GM15510 (cell line): ENCODE data around the gene OR56A5.

Experiments
- POLR2A ChIP-seq: IDR thresholded peaks from 3 replicates; pipeline ENCODE4 v1.6.1; 2011; ENCODE audit warnings: borderline replicate concordance; ENCODE audit not compliant: insufficient read length; ENCODE audit errors: extremely low read depth

OR56A5 gene

GRCh38 chr11:5941951-5942350 is 26.3 kb downstream of the OR56A5 start, which contains the start of gene OR56A3:
TSS of gene OR56A3 (plus strand) at chr11:5942251. CDS start at chr11:5947347, 5,096 bp downstream.
- TF ChIP-seq POLR2A, result no peak

DNA sequence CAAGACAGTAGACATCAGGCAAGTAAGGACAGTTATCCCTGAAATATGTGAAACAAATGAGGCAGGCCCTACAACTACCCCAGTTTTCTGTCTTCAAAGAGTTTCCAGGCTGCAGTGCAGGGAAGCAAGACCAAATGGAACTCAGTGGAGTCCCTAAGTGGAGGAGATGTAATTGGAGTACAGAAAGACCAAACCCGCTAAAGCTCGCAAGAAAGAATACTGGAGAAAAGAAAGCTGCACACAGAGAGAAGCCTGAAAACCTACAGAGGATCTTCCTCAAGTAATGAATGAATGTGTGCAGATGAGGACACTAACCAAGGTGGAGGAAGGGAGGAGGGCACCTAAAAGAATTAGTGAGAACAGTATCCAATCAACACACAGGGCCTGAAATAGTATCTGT is 27.5 kb downstream of the OR56A5 start:
- no peak for TF ChIP-seq POLR2A

- no peak for TF ChIP-seq POLR2A
Observed at GRCh38 chr11:5938603-5938965, 29.7 kb downstream of the OR56A5 start.

GRCh38 chr11:5937868-5938602 is 30.3 kb downstream of the OR56A5 start:
- no peak for TF ChIP-seq POLR2A

- no peak for TF ChIP-seq POLR2A
Observed at GRCh38 chr11:5933116-5933515, 35.2 kb downstream of the OR56A5 start.

- TF ChIP-seq POLR2A, result no peak
Observed at GRCh38 chr11:5932671-5933070, 35.6 kb downstream of the OR56A5 start.

GRCh38 chr11:5931061-5931460 is 37.2 kb downstream of the OR56A5 start:
- TF ChIP-seq POLR2A, result no peak

- no peak for TF ChIP-seq POLR2A
Observed at GRCh38 chr11:5930614-5931013, 37.7 kb downstream of the OR56A5 start.

DNA sequence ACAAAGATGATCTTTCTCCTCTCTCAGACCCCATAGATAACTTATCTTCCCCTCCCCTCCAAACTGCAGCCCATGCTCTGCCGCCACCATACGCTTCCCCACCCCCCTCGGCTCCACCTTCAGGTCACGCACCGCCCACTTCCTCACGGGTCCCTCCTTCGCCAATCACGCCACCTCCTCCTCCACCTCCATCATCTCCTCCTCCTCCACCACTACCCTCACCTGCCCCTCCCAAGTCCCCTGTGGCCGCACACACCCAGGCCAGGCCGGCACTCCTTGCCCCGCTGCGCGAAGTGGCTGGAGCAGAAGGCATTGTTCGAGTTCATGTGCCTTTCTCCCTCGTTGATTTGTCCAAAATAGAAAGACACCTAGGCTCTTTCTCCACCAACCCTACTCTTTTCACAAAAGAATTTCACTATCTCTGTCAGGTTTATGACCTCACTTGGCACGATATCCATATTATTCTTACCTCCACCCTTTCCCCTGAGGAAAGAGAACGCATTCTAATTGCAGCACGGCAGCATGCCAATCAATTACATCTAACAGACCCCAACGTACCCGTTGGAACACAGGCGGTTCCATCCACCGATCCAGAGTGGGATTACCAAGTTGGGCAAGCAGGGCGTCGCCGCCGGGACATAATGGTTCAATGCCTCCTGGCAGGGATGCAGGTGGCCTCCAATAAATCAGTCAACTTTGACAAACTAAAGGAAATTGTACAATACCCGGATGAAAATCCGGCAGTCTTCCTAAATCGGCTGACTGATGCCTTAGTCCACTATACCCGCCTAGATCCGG is 38.5 kb downstream of the OR56A5 start:
- no peak for TF ChIP-seq POLR2A

DNA sequence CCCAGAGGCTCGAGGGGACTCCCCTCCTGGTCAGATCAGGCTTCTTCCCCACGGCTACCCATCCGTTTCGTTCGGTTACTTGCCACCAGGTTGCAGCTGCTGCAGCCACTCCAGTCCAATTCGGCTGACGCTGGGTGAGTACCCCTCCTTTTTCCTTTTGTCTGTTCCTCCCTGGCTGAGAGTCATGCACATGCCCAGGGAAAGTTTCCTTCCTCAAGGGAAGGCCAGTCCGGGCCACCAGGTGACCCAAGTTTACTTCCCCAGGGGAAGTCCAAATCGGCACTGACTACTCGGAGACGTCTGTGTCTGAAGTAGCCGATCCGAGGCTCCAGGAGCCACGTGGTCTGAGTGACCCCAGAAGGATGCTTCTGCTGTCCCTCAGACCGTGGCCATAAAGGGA is 39.5 kb downstream of the OR56A5 start:
- TF ChIP-seq POLR2A, result no peak

DNA sequence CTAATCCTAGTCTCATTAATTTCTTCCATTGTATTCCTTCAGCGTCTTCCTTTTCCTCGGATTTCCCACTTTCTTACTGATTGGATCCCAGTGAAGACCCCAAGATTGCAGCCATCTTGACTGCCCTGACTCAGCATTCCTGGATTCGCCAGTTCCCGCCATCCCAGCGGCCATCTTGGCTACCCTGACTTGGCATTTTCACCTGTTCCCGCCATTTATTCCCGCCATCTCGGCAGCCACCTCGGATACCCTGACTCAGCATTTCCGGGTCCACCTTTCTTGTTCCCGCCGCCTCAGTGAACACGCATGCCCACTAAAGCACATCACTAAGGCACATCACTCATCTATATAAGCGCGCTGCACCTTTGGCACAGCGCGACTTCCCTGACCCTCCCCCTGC is 40.0 kb downstream of the OR56A5 start:
- no peak for TF ChIP-seq POLR2A

DNA sequence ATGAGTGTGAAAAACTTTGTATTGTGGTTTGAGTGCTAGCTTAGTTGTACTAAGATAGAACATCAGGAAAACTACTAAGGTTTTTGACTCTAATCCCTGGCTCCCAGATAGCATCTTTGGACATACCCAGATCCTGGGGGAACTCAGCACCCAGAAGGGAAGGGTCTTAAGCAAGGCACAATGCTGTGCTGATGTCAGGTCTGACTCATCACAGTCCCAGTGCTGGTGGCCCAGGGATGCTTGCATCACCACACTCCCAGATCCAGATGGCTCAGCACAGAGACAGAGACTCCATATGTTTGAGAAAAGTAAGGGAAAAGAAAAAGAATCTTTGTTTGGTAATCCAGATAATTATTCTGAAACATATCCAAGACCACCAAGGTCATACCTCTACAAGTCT is 44.5 kb downstream of the OR56A5 start:
- no peak for TF ChIP-seq POLR2A

DNA sequence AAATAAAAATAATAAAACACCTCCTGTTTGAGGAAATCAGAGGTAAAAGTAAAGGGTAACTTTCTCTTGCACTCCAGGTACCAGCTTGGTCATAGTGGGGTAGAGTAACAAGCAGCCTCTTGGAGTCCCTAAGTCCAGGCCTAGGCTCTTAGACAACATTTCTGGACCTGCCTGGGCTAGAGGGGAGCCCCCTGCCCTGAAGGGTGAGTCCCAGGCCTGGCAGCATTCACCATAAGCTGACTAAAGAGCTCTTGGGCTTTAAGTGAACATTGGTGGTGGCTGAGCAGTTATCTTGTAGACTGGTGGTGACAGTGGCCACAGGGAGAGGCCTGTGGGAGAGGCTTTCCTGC is 44.9 kb downstream of the OR56A5 start:
- TF ChIP-seq POLR2A, result no peak

- no peak for TF ChIP-seq POLR2A
Observed at GRCh38 chr11:5922749-5923426, 45.4 kb downstream of the OR56A5 start.
